Measurements from ENCODE around the gene ST3GAL2. TPM values are rescaled to one million over a fixed set of nuclear protein-coding genes. Genes with fewer than 3 reads are reported as not detected.

ST3GAL2 gene
- total and polyA plus RNA-seq, 2 donors (not counting 1 experiment from before 2014, with no cell fraction given) = 13.5 to 17.8 TPM

- Histone ChIP-seq H3K4me2 (ENCODE audit: extremely low read depth, insufficient read depth, low read length) (no peak overlapping the region), H3K36me3 (ENCODE audit: control insufficient read depth, insufficient read depth, low read length) (no peaks in the 10 kb centered on the region), H3K9ac (ENCODE audit: insufficient read depth, low read length) (no peak overlapping the region), H3K9me3 (ENCODE audit: control insufficient read depth, insufficient read depth, low read depth, low read length) (no peaks in the 10 kb centered on the region), H3K4me1 (ENCODE audit: control insufficient read depth, extremely low read depth, insufficient read depth, low read length) (no peaks in the 10 kb centered on the region), H3K27me3 (ENCODE audit: control insufficient read depth, insufficient read depth, low read length) (no peaks in the 10 kb centered on the region), H2AFZ (ENCODE audit: low read length) (no peak overlapping the region), H4K20me1 (ENCODE audit: control insufficient read depth, extremely low read depth, insufficient read depth, low read length) (no peaks in the 10 kb centered on the region), H3K79me2 (ENCODE audit: control insufficient read depth, insufficient read depth, low read length) (no peaks in the 10 kb centered on the region), H3K4me3 (replicated peaks in 1 of 4; ENCODE audit: control extremely low read depth in 1 of 4, insufficient read depth in 1 of 4, low read depth in 3 of 4, low read length in 4 of 4) (no peak overlapping the region), H3K27ac (ENCODE audit: insufficient read depth, low read length) (no peak overlapping the region)
- TF ChIP-seq CTCF (conservative IDR thresholded peaks at IDR 0.05 in 1 of 2, IDR thresholded peaks at IDR 0.05 in 1 of 2; ENCODE audit: low read depth in 1 of 2, low read length in 2 of 2) (no peak), EZH2 (IDR thresholded peaks at IDR 0.05; ENCODE audit: low read length, missing control alignments) (no peak)
- no peak for DNase-seq (ENCODE audit: low read depth in 2 of 2)
Measured at GRCh38 chr16:70455910-70456309, 17.0 kb upstream of the ST3GAL2 start.

- H2AFZ ChIP-seq (ENCODE audit: low read length) = peak within 1 kb of the TSS; percentile 86
- H3K4me3 ChIP-seq (replicated peaks in 1 of 4; ENCODE audit: control extremely low read depth in 1 of 4, insufficient read depth in 1 of 4, low read depth in 3 of 4, low read length in 4 of 4) = peak within 1 kb of the TSS; percentile 70 to 94 (median 82)
- no peaks in the 10 kb centered on the region for H3K9me3 ChIP-seq (ENCODE audit: control insufficient read depth, insufficient read depth, low read depth, low read length)
- H3K9ac ChIP-seq (ENCODE audit: insufficient read depth, low read length) = peak within 1 kb of the TSS; percentile 95
- no peaks in the 10 kb centered on the region for H3K79me2 ChIP-seq (ENCODE audit: control insufficient read depth, insufficient read depth, low read length)
- DNase-seq (ENCODE audit: low read depth in 2 of 2) = peak; percentile 62 to 73
- H3K27me3 ChIP-seq (ENCODE audit: control insufficient read depth, insufficient read depth, low read length) = no peaks in the 10 kb centered on the region
- H3K27ac ChIP-seq (ENCODE audit: insufficient read depth, low read length) = peak within 1 kb of the TSS; percentile 97
- no peaks in the 10 kb centered on the region for H3K36me3 ChIP-seq (ENCODE audit: control insufficient read depth, insufficient read depth, low read length)
- no peaks in the 10 kb centered on the region for H4K20me1 ChIP-seq (ENCODE audit: control insufficient read depth, extremely low read depth, insufficient read depth, low read length)
- H3K4me1 ChIP-seq (ENCODE audit: control insufficient read depth, extremely low read depth, insufficient read depth, low read length) = no peaks in the 10 kb centered on the region
- TF ChIP-seq EZH2 (IDR thresholded peaks at IDR 0.05; ENCODE audit: low read length, missing control alignments) = no peak
- TF ChIP-seq CTCF (conservative IDR thresholded peaks at IDR 0.05 in 1 of 2, IDR thresholded peaks at IDR 0.05 in 1 of 2; ENCODE audit: low read depth in 1 of 2, low read length in 2 of 2) = no peak
- H3K4me2 ChIP-seq (ENCODE audit: extremely low read depth, insufficient read depth, low read length) = peak within 1 kb of the TSS; percentile 83
Measured at GRCh38 chr16:70454222-70455034, 15.5 kb upstream of the ST3GAL2 start, which contains the start of gene FCSK. TSS of gene FCSK (plus strand) at chr16:70454595. CDS start at chr16:70463191, 8,596 bp downstream.

- peak overlapping the region; percentile 86 for H2AFZ ChIP-seq (ENCODE audit: low read length)
Measured at GRCh38 chr16:70453892-70454221, 15.0 kb upstream of the ST3GAL2 start.

More at GRCh38 chr16:70453892-70454221, 15.0 kb upstream of the ST3GAL2 start:
- Histone ChIP-seq H3K4me1 (ENCODE audit: control insufficient read depth, extremely low read depth, insufficient read depth, low read length) (no peaks in the 10 kb centered on the region), H3K36me3 (ENCODE audit: control insufficient read depth, insufficient read depth, low read length) (no peaks in the 10 kb centered on the region), H3K4me3 (replicated peaks in 1 of 4; ENCODE audit: control extremely low read depth in 1 of 4, insufficient read depth in 1 of 4, low read depth in 3 of 4, low read length in 4 of 4) (peak overlapping the region; percentile 70 to 94 (median 82)), H3K27me3 (ENCODE audit: control insufficient read depth, insufficient read depth, low read length) (no peaks in the 10 kb centered on the region), H3K9me3 (ENCODE audit: control insufficient read depth, insufficient read depth, low read depth, low read length) (no peaks in the 10 kb centered on the region), H4K20me1 (ENCODE audit: control insufficient read depth, extremely low read depth, insufficient read depth, low read length) (no peaks in the 10 kb centered on the region), H3K79me2 (ENCODE audit: control insufficient read depth, insufficient read depth, low read length) (no peaks in the 10 kb centered on the region), H3K27ac (ENCODE audit: insufficient read depth, low read length) (peak overlapping the region; percentile 97), H3K4me2 (ENCODE audit: extremely low read depth, insufficient read depth, low read length) (peak overlapping the region; percentile 83), H3K9ac (ENCODE audit: insufficient read depth, low read length) (no peak overlapping the region)
- no peak for TF ChIP-seq EZH2 (IDR thresholded peaks at IDR 0.05; ENCODE audit: low read length, missing control alignments)
- TF ChIP-seq CTCF (conservative IDR thresholded peaks at IDR 0.05 in 1 of 2, IDR thresholded peaks at IDR 0.05 in 1 of 2; ENCODE audit: low read depth in 1 of 2, low read length in 2 of 2) = no peak
- DNase-seq (ENCODE audit: low read depth in 2 of 2) = peak in 1 of 2 donors; percentile 45

Data from fibroblast of lung (primary cell).